ENCODE results near the gene C3orf33. TPM values are rescaled to one million over a fixed set of nuclear protein-coding genes. Genes with fewer than 3 reads are reported as not detected.

The C3orf33 gene
- total and polyA plus RNA-seq, 2 of the 8 experiments (the other 6 are each of a cell fraction or from before 2014, with no cell fraction given): 3.4 to 4.5 TPM

DNA sequence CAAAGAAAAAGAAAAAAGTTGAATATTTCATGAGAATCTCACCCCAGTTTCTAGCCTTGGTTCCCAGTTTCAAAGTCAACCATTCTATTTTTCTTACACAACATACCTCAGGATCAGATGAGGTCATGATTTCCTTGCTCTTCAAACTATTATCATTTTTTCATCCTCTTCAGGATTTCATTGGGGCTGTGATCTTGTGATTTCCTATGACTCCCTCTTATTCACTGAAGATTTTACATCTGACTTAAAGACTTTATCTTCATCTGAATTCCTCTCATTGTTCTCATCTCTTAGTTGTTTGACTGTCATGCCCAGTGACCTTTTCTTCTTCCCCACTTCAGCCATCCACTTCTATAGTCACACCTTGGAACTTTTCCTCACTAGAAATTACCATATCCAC is 3.1 kb upstream of the C3orf33 start:
- CTCF ChIA-PET (ENCODE audit: partially characterized antibody): interaction anchor here (0.9 kb wide), 1 partner anchor 39 kb away, joined by 3 read pairs; no protein-coding TSS in a partner anchor
- H3K18ac ChIP-seq (ENCODE audit: extremely low read depth, low read length): no peak overlapping the region
- TF ChIP-seq EP300 (IDR thresholded peaks at IDR 0.05; ENCODE audit: borderline replicate concordance in 1 of 2, low read depth in 2 of 2, low read length in 2 of 2) (no peak), POLR2AphosphoS5 (IDR thresholded peaks at IDR 0.05; ENCODE audit: low read depth, low read length) (no peak), NANOG (IDR thresholded peaks at IDR 0.05; ENCODE audit: insufficient read depth, low read depth, low read length, poor library complexity, severe bottlenecking) (no peak), MAFK (IDR thresholded peaks at IDR 0.05; ENCODE audit: low read depth, low read length) (no peak), GTF2F1 (IDR thresholded peaks at IDR 0.05; ENCODE audit: borderline replicate concordance, low read depth, low read length) (no peak), CTBP2 (IDR thresholded peaks at IDR 0.05; ENCODE audit: borderline replicate concordance, insufficient read depth, insufficient read length, low read length) (no peak), TEAD4 (IDR thresholded peaks at IDR 0.05; ENCODE audit: low read depth, low read length) (no peak), KDM5A (IDR thresholded peaks at IDR 0.05; ENCODE audit: low read length) (no peak), NRF1 (IDR thresholded peaks at IDR 0.05; ENCODE audit: low read depth, low read length) (no peak), SIX5 (IDR thresholded peaks at IDR 0.05; ENCODE audit: low read depth, low read length) (no peak), RBBP5 (IDR thresholded peaks at IDR 0.05; ENCODE audit: borderline replicate concordance, low read depth, low read length) (no peak)
- TF ChIP-seq, protein P1, sequence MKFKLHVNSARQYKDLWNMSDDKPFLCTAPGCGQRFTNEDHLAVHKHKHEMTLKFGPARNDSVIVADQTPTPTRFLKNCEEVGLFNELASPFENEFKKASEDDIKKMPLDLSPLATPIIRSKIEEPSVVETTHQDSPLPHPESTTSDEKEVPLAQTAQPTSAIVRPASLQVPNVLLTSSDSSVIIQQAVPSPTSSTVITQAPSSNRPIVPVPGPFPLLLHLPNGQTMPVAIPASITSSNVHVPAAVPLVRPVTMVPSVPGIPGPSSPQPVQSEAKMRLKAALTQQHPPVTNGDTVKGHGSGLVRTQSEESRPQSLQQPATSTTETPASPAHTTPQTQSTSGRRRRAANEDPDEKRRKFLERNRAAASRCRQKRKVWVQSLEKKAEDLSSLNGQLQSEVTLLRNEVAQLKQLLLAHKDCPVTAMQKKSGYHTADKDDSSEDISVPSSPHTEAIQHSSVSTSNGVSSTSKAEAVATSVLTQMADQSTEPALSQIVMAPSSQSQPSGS (IDR thresholded peaks at IDR 0.05; ENCODE audit: low read length): no peak
- TF ChIP-seq, protein P2, sequence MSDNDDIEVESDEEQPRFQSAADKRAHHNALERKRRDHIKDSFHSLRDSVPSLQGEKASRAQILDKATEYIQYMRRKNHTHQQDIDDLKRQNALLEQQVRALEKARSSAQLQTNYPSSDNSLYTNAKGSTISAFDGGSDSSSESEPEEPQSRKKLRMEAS (IDR thresholded peaks at IDR 0.05): no peak

More for the DNA sequence above, 3.1 kb upstream of the C3orf33 start:
- no peak for FAIRE-seq
- Histone ChIP-seq H3K4ac (replicated peaks; ENCODE audit: insufficient read length, low read depth, low read length) (no peak overlapping the region), H3K56ac (replicated peaks; ENCODE audit: insufficient read length, low read depth, low read length) (no peak overlapping the region), H3K9ac (replicated peaks in 1 of 4; ENCODE audit: extremely low read depth in 1 of 4, low read depth in 3 of 4, low read length in 3 of 4) (no peak overlapping the region), H2AK5ac (ENCODE audit: low read depth, low read length) (no peak overlapping the region), H4K8ac (ENCODE audit: extremely low read depth, insufficient read depth, low read length) (no peak overlapping the region), H3K14ac (ENCODE audit: insufficient read length) (no peak overlapping the region), H3K27me3 (replicated peaks in 1 of 4; ENCODE audit: control insufficient read depth in 3 of 4, extremely low read depth in 1 of 4, insufficient read depth in 3 of 4, low read length in 3 of 4) (no peaks in the 10 kb centered on the region; a peak in 1 of 7 replicates), H3K9me3 (ENCODE audit: insufficient read depth in 2 of 2, low read depth in 1 of 2, low read length in 1 of 2) (no peaks in the 10 kb centered on the region), H4K5ac (ENCODE audit: insufficient read length, low read depth, low read length) (no peak overlapping the region), H3K23ac (ENCODE audit: insufficient read length) (no peak overlapping the region), H2BK5ac (ENCODE audit: low read depth, low read length) (no peak overlapping the region), H2BK15ac (ENCODE audit: low read length) (no peak overlapping the region), H3K4me1 (replicated peaks in 1 of 4; ENCODE audit: control insufficient read depth in 3 of 4, insufficient read depth in 4 of 4, low read length in 3 of 4) (peaks cover 0 to 2% (median 1%) of the 10 kb centered on the region in 4 experiments; a peak in 3 of 7 replicates), H3K23me2 (ENCODE audit: low read depth, low read length) (no peaks in the 10 kb centered on the region), H2BK12ac (ENCODE audit: low read depth, low read length) (no peak overlapping the region), H3K4me3 (ENCODE audit: extremely low read depth in 1 of 4, insufficient read depth in 2 of 4, low read depth in 3 of 4, low read length in 4 of 4) (no peak overlapping the region), H3K36me3 (ENCODE audit: control insufficient read depth in 2 of 4, insufficient read depth in 4 of 4, low read length in 3 of 4) (no peaks in the 10 kb centered on the region), H2BK20ac (ENCODE audit: low read length) (no peak overlapping the region), H3K27ac (ENCODE audit: low read depth, low read length) (no peak overlapping the region), H4K20me1 (replicated peaks in 1 of 2; ENCODE audit: control insufficient read depth in 1 of 2, insufficient read depth in 2 of 2, low read length in 2 of 2) (no peaks in the 10 kb centered on the region), H3K4me2 (ENCODE audit: insufficient read depth in 1 of 2, low read depth in 2 of 2, low read length in 2 of 2) (no peak overlapping the region), H3K79me2 (ENCODE audit: control insufficient read depth in 1 of 2, insufficient read depth in 2 of 2, low read length in 2 of 2) (no peaks in the 10 kb centered on the region), H2AFZ (ENCODE audit: low read length) (no peak overlapping the region), H2BK120ac (replicated peaks; ENCODE audit: low read depth, low read length) (no peak overlapping the region), H3K79me1 (ENCODE audit: low read depth, low read length) (no peaks in the 10 kb centered on the region), H4K91ac (replicated peaks; ENCODE audit: insufficient read length, low read length) (no peak overlapping the region)
- DNase-seq (ENCODE audit: low read depth in 1 of 2, low spot score in 2 of 2): no peak
- POLR2A ChIA-PET (ENCODE audit: partially characterized antibody): interaction anchor here (1.2 kb wide), 1 partner anchor 56 kb away, joined by 3 read pairs; no protein-coding TSS in a partner anchor

Measured in H1 (cell line).